Right lobe of liver (tissue), 6 donors: ENCODE measurements around the gene ZCCHC7. TPM values are rescaled to one million over a fixed set of nuclear protein-coding genes. Genes with fewer than 3 reads are reported as not detected.

Source experiments
- ATAC-seq, 4 donors: fragments of 200-7000 bp; cut with Tn5 transposase; one replicate each; pipeline ENCODE4 v1.9.1; 2020; ENCODE audit warnings: mild to moderate bottlenecking in 4 of 4, moderate library complexity in 4 of 4
- DNase-seq, 3 donors: peaks; one replicate each; pipeline ENCODE4 v3.0.0-alpha.2; 2020
- H3K27ac ChIP-seq, 3 donors: fragments of 200-600 bp; one replicate each; pipeline ENCODE4 v1.8.0; 2022
- H3K27me3 ChIP-seq, 2 donors: fragments of 200-600 bp; one replicate each; pipeline ENCODE4 v1.8.0; 2022
- H3K36me3 ChIP-seq, 4 donors: fragments of 200-600 bp; sonication (generic) in 1 of 4; one replicate each; pipeline versions ENCODE4 v1.5.1 to v1.8.0; 2017 to 2022; ENCODE audit warnings: control low read depth in 1 of 4
- H3K4me1 ChIP-seq, 4 donors: fragments of 200-600 bp; sonication (generic) in 1 of 4; one replicate each; pipeline versions ENCODE4 v1.5.1 to v1.8.0; 2017 to 2022; ENCODE audit warnings: control low read depth in 1 of 4
- H3K4me3 ChIP-seq, 3 donors: fragments of 200-600 bp; one replicate each; pipeline ENCODE4 v1.8.0; 2022
- H3K9me3 ChIP-seq, 4 donors: fragments of 200-600 bp; sonication (generic) in 1 of 4; one replicate each; pipeline versions ENCODE4 v1.5.1 to v1.8.0; 2017 to 2022; ENCODE audit warnings: control low read depth in 1 of 4
- POLR2A ChIP-seq: fragments of 450-650 bp; IDR thresholded peaks from one replicate; pipeline ENCODE4 v1.6.1; 2017; ENCODE audit warnings: antibody characterized with exemption, mild to moderate bottlenecking
- WGBS: methylation state at CpG from one replicate; pipeline ENCODE4 v1.1.6; 2018; ENCODE audit warnings: low coverage, low lambda C conversion rate; ENCODE audit not compliant: insufficient coverage; ENCODE audit errors: missing lambda C conversion rate; 5-methylcytosine and 5-hydroxymethylcytosine counted together
- intact Hi-C, 2 donors: fragments of 100-400 bp; cut with DNase I; formaldehyde crosslinking; loops; one replicate each; pipeline versions ENCODE4 v1.11.2 to v1.14.1; 2022
- total RNA-seq, 6 experiments: library from RNA; depleted of rRNA in 2 of 6; stranded (reverse); fragments of >200 nt in 2 of 6; fragmentation: NEBNext Ultra II Directional in 3 of 6; extraction: Animal tissue kit (Norgen Biotek cat#: 25700) in 3 of 6; gene quantifications; one replicate each; pipeline versions ENCODE4 v1.1.0 to v1.2.4, GENCODE V29; 2016 to 2023
- TF ChIP-seq, protein P1 (sequence below), 4 donors: fragments of 200-600 bp in 3 of 4; fragments of 450-650 bp in 1 of 4; IDR thresholded peaks; one replicate each; pipeline versions ENCODE4 v1.5.1 to v1.8.0; 2016 to 2022; ENCODE audit warnings: antibody characterized with exemption in 4 of 4, mild to moderate bottlenecking in 2 of 4
- donor health status: DM: no; HTN: yes; CAD: no.
- donor health status: DM: no; HTN: no; CAD: no.
- donor health status: DM: no; HTN: no; CAD: no.
- donor health status: DM: no; HTN: yes; CAD: no.
- donor health status: DM: no; HTN: yes; CAD: no.

Gene ZCCHC7
- total RNA-seq, 6 experiments from 2014 or later = 5.9 to 10.0 (median 7.2) TPM

DNA sequence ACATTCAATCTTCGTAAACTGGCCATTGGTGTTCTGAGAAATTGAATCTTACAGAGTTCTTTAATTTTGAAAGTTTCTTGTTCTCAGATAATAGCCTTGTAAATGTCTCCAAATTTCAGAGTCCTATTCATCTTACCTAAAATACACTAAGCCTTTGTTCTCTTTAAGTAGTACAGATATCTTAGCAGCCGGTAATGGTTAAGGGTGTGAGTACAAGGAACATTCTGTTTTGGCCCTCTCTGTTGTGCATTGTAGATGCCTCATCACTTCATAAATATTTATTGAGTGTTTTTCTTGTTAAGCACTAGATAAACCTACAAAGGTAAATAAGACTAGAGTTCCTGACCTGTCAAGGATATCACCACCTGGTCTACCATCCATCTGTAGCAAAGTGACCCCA, 35.2 kb downstream of the ZCCHC7 start:
- no peak for DNase-seq
- H3K4me3 ChIP-seq = no peak overlapping the region
- H3K4me1 ChIP-seq = no peaks in the 10 kb centered on the region
- no peak for ATAC-seq
- TF ChIP-seq, protein P1, sequence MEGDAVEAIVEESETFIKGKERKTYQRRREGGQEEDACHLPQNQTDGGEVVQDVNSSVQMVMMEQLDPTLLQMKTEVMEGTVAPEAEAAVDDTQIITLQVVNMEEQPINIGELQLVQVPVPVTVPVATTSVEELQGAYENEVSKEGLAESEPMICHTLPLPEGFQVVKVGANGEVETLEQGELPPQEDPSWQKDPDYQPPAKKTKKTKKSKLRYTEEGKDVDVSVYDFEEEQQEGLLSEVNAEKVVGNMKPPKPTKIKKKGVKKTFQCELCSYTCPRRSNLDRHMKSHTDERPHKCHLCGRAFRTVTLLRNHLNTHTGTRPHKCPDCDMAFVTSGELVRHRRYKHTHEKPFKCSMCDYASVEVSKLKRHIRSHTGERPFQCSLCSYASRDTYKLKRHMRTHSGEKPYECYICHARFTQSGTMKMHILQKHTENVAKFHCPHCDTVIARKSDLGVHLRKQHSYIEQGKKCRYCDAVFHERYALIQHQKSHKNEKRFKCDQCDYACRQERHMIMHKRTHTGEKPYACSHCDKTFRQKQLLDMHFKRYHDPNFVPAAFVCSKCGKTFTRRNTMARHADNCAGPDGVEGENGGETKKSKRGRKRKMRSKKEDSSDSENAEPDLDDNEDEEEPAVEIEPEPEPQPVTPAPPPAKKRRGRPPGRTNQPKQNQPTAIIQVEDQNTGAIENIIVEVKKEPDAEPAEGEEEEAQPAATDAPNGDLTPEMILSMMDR (IDR thresholded peaks at IDR 0.05) = no peak
- no peak for TF ChIP-seq POLR2A
- no peak overlapping the region for H3K27ac ChIP-seq
- H3K27me3 ChIP-seq = no peaks in the 10 kb centered on the region
- WGBS = 90% methylated on average over 2 of the region's 2 CpGs
- intact Hi-C loops = no loop called here
- no peaks in the 10 kb centered on the region for H3K9me3 ChIP-seq
- H3K36me3 ChIP-seq = no peaks in the 10 kb centered on the region

DNA sequence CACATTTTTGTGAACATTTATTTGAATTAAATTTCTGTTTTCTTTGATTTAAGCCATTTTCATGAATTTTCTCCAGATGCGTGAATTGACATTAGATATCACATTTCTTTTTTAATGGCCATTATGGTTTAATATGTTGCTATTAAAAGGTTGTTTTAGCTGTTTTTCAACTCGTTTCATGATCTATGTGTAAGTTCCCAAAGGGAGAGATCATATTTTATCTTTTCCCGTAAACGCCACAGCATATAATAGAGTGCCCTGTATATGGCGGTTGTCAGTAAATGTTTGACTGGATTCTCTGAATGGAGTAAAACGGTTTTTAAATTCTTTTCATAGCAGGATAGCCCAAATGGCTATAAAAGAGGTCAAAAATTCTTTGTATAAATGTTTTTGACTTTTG, 35.8 kb downstream of the ZCCHC7 start:
- Histone ChIP-seq H3K4me3 (no peak overlapping the region), H3K27me3 (no peaks in the 10 kb centered on the region), H3K4me1 (no peaks in the 10 kb centered on the region), H3K9me3 (no peaks in the 10 kb centered on the region), H3K36me3 (no peaks in the 10 kb centered on the region), H3K27ac (no peak overlapping the region)
- TF ChIP-seq POLR2A = no peak
- TF ChIP-seq, protein P1 (IDR thresholded peaks at IDR 0.05) = no peak
- DNase-seq = no peak
- intact Hi-C loops = no loop called here
- 83% methylated on average over 6 of the region's 6 CpGs for WGBS
- no peak for ATAC-seq

DNA sequence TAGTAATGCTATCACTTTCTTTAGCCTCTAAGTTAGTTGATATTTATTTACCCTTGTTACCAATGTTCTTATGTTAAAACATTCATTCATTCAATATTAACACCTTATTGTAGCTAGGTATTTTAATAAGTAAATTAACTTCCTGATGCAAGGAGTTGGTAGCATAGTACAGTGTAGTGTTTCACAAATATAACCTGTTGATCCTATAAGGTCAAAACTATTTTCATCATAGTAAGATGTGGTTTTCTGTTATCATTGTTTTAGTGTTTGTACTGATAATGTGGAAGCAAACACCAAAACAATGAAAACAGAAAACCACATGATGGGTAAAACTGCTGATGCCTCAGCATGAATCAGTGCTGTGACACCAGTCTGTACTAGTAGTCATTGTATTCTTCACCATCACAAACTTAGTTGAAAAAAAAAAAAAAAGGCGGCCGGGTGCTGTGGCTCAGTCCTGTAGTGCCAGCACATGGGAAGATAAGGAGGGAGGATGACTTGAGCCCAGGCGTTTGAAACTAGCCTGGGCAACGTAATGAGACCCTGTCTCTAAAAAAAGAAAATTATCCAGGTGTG, 36.5 kb downstream of the ZCCHC7 start:
- no CpG with 5 or more reads among the region's 4 CpGs for WGBS
- ATAC-seq = no peak
- intact Hi-C loops = no loop called here
- no peak for DNase-seq
- Histone ChIP-seq H3K27me3 (no peaks in the 10 kb centered on the region), H3K4me1 (no peaks in the 10 kb centered on the region), H3K27ac (no peak overlapping the region), H3K36me3 (no peaks in the 10 kb centered on the region), H3K4me3 (no peak overlapping the region), H3K9me3 (no peaks in the 10 kb centered on the region)
- TF ChIP-seq, protein P1 (IDR thresholded peaks at IDR 0.05) = no peak
- TF ChIP-seq POLR2A = no peak

DNA sequence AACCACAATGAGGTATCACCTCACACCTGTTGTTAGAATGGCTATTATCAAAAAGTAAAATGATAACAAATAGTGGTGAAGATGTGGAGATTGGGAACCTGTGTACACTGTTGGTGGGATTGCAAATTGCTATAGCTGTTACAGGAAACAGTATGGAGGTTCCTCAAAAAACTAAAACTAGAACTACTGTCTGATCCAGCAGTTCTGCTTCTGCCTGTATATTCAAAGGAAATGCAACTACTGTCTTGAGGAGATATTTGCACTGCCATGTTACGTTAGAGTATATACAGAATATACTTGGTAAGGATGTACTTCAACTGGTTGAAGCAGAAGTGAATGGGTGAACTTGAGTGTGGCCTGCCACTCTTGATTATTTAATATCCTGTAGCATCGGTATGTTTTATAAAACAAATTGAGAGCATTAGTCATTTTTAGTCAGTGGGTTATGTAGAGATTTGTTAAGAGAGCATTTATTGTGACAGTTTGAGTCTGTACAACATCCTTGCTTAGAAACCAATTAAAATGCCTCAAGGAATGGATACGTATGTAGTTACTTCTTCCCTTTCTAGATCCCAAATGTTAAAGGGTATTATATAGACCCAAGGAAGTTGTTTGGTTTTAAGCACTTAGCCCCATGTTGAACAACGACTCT, 37.5 kb downstream of the ZCCHC7 start:
- Histone ChIP-seq H3K27ac (no peak overlapping the region), H3K9me3 (no peaks in the 10 kb centered on the region), H3K36me3 (no peaks in the 10 kb centered on the region), H3K4me3 (no peak overlapping the region), H3K27me3 (no peaks in the 10 kb centered on the region), H3K4me1 (no peaks in the 10 kb centered on the region)
- 90% methylated on average over 4 of the region's 4 CpGs for WGBS
- TF ChIP-seq, protein P1 (IDR thresholded peaks at IDR 0.05) = no peak
- TF ChIP-seq POLR2A = no peak
- intact Hi-C loops = no loop called here
- ATAC-seq (no peak), DNase-seq (no peak)
